Measurements from ENCODE around the gene SLC41A1.
"Not testable (repeated sequence)": the region's sequence is repeated elsewhere in the genome, so short reads cannot be mapped to it uniquely, and the experiment has no call there.

SLC41A1 gene

DNA sequence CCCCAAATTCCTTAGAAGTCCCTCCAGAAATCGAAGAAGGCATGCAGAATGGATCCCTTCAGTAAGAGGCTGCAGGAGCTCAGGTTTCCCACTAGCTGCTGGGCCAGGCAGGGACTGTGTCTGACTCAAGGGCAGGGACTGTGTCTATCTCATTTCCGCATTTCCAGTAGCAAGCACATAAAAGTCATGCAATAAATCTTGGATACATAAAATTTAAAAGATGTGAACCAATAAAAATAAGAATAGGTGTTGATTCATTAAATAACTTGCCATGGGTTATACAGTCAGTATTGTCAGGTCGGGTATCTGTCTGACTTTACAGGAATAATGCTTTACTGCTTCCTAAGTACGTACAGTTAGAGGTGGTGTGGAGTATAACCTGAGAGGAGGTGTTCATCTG lies 21.8 kb upstream of the SLC41A1 start:
- no peak overlapping the region for H3K4me3 ChIP-seq (ENCODE audit: low read depth, low read length)
- DNase-seq (ENCODE audit: low read depth), result no peak
- in situ Hi-C loops (cut with HindIII; ENCODE audit: low sequenced_read_pairs), result no loop called here
- TF ChIP-seq, protein P1, sequence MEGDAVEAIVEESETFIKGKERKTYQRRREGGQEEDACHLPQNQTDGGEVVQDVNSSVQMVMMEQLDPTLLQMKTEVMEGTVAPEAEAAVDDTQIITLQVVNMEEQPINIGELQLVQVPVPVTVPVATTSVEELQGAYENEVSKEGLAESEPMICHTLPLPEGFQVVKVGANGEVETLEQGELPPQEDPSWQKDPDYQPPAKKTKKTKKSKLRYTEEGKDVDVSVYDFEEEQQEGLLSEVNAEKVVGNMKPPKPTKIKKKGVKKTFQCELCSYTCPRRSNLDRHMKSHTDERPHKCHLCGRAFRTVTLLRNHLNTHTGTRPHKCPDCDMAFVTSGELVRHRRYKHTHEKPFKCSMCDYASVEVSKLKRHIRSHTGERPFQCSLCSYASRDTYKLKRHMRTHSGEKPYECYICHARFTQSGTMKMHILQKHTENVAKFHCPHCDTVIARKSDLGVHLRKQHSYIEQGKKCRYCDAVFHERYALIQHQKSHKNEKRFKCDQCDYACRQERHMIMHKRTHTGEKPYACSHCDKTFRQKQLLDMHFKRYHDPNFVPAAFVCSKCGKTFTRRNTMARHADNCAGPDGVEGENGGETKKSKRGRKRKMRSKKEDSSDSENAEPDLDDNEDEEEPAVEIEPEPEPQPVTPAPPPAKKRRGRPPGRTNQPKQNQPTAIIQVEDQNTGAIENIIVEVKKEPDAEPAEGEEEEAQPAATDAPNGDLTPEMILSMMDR (IDR thresholded peaks at IDR 0.05; ENCODE audit: low read depth, low read length, missing control alignments), result no peak

DNA sequence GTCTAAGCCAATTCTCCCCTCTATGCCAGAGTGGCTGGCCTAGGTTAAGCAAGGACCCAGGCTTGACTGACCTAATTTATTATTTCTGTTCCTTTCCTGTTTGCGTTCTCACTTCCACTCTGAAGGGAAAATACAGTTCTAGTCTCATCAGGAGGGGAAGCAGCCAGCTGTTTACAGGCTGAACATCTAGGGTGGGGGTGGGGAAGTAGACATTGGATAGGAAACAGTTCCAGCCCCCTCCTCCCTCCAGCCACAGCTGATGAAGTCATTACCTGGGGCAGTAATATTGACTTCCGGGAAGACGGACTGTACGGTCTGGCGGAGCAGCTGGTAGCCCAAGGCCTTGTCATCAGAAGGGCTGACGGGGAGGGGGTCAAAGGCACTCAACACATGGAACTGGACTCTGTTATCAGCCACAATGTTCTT lies 19.3 kb upstream of the SLC41A1 start:
- no peak for DNase-seq (ENCODE audit: low read depth)
- in situ Hi-C loops (cut with HindIII; ENCODE audit: low sequenced_read_pairs), result no loop called here
- TF ChIP-seq, protein P1 (IDR thresholded peaks at IDR 0.05; ENCODE audit: low read depth, low read length, missing control alignments), result no peak

DNA sequence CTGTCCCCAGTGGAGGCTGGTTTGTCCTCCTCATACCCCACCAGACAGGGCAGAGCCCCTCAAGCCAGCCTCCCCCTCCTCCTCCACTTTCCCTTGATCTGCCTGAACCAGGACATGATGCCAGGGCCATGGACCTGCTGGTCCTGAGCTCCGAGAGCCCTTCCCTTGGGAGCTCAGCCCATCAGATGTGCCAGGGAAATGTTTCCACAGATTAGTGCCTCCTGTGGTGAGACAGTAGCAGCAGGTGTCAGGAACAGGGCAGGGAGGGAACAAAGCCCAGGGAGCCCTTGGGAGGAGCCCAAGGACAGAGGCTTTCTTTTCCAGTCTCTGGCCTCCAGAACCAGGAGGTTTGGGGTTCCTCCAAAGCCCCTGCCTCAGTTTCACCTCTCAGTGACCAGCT lies 14.6 kb upstream of the SLC41A1 start:
- no peak for DNase-seq (ENCODE audit: low read depth)
- in situ Hi-C loops (cut with HindIII; ENCODE audit: low sequenced_read_pairs), result no loop called here
- TF ChIP-seq, protein P1 (IDR thresholded peaks at IDR 0.05; ENCODE audit: low read depth, low read length, missing control alignments), result no peak
- H3K4me3 ChIP-seq (ENCODE audit: low read depth, low read length), result no peak overlapping the region

More for the DNA sequence above, 19.3 kb upstream of the SLC41A1 start:
- H3K4me3 ChIP-seq (ENCODE audit: low read depth, low read length), result no peak overlapping the region

DNA sequence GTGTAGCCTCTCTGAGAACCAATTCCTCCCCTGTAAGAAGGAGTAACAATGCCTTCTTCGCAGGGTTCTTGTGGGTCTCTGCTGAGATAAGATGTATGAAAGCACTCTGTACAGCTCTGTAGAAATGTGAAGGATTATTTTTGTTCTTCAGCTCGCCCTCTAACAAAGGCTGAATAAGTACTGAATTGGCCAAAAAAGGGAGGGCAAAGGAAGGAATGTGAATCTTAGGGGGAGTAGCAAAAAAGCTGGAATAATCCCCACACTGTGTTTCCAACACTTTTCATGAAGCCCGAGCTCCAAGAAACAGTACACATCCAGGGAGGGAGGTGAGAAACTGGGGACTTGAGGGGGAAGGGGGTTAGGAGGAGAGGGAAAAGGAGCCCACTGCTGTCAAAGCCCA lies 14.0 kb upstream of the SLC41A1 start:
- in situ Hi-C loops (cut with HindIII; ENCODE audit: low sequenced_read_pairs), result no loop called here
- no peak overlapping the region for H3K4me3 ChIP-seq (ENCODE audit: low read depth, low read length)
- TF ChIP-seq, protein P1 (IDR thresholded peaks at IDR 0.05; ENCODE audit: low read depth, low read length, missing control alignments), result no peak
- DNase-seq (ENCODE audit: low read depth), result no peak

DNA sequence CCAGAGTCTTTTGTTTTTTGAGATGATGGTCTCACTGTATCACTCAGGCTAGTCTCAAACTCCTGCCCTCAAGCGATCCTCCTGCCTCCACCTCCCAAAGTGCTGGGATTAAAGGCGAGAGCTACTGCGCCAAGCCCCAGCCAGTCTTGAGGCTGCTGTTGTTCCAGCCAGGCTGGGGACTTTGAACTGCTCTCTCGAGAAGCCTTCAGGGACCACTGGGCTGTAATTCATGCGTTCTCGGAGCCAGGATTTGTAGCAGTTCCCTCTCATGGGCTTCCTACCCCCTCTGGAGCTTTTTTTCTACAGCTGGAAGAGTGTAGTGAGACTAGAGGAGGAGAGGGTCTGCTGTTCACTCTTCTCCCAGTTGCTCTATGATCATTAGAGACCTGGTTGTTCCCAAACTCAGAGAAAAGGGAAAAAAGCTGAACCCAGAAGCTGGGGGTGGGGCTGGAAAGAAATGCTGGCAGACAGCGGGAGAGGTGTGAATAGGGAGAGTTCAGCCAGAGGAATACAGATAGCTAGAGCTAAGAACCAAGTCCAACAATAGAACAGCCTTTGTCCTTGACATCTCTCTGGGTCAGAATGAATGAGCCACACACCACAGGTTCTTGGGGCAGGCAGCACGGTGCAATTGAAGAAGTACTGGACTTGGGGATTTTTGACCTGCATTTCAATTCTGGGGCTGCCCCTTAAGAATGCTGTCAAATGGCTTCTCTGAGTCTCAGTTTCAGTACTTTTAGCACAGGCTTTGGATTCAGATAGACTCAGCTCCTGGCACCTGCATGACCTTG lies 13.2 kb upstream of the SLC41A1 start:
- TF ChIP-seq, protein P1 (IDR thresholded peaks at IDR 0.05; ENCODE audit: low read depth, low read length, missing control alignments), result no peak
- DNase-seq (ENCODE audit: low read depth), result no peak
- H3K4me3 ChIP-seq (ENCODE audit: low read depth, low read length), result no peak overlapping the region
- in situ Hi-C loops (cut with HindIII; ENCODE audit: low sequenced_read_pairs), result no loop called here

DNA sequence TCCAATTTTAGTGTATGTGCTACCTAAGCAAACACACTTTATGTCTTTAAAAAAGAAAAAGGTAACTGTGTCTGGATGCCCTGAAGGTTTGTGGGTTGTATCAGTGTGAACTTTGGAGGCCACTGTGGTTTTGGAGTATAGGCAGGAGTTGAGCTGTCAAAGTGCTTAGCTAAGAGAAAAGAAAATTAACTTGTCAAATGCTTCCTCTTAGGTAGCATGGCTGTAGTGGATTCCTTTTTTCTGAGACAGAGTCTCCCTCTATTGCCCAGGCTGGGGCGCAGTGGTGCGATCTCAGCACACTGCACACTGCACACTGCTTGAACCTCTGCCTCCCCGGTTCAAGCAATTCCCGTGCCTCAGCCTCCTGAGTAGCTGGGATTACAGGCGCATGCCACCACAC lies 11.2 kb upstream of the SLC41A1 start:
- no peak for DNase-seq (ENCODE audit: low read depth)
- no peak overlapping the region for H3K4me3 ChIP-seq (ENCODE audit: low read depth, low read length)
- in situ Hi-C loops (cut with HindIII; ENCODE audit: low sequenced_read_pairs), result no loop called here
- TF ChIP-seq, protein P1 (IDR thresholded peaks at IDR 0.05; ENCODE audit: low read depth, low read length, missing control alignments), result no peak

DNA sequence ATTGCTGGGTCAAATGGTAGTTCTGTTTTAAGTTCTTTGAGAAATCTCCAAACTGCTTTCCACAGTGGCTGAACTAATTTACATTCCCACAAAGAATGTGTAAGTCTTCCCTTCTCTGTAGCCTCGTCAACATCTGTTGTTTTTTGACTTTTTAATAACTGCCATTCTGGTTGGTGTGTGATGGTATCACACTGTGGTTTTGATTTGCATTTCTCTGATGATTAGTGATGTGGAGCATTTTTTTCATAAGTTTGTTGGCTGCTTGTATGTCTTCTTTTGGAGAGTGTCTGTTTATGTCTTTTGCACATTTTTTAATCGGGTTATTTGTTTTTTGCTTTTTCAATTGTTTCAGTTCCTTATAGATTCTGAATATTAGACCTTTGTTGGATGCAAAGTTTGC lies 10.3 kb upstream of the SLC41A1 start:
- in situ Hi-C loops (cut with HindIII; ENCODE audit: low sequenced_read_pairs); DNase-seq (ENCODE audit: low read depth); H3K4me3 ChIP-seq (ENCODE audit: low read depth, low read length): not testable (repeated sequence)
